K562 (cell line): ENCODE measurements around the gene FDPS. TPM values are rescaled to one million over a fixed set of nuclear protein-coding genes. Genes with fewer than 3 reads are reported as not detected.
A peak's percentile ranks its signal among the peaks of the same experiment; 100 is the strongest.

Experiments used
- ATAC-seq: fragments of 200-7000 bp; cut with Tn5 transposase; 3 replicates; pipeline ENCODE4 v1.9.1; 2020; ENCODE audit warnings: moderate library complexity
- BruUV-seq: library from RNA; stranded (reverse); fragments of 400-500 nt; replicated peaks from 2 replicates; lab custom pipeline; 2021; lab: Mats Ljungman, UMichigan
- CTCF ChIA-PET: fragments of 300-600 bp; formaldehyde crosslinking; extraction: SDS; loops from one replicate; lab custom pipeline; 2021; ENCODE audit warnings: low intra/inter-chr PET ratio; lab: Yijun Ruan, JAX
- POLR2A ChIA-PET: fragments of 300-600, 350-650 bp; sonication (Branson Sonifier 250); formaldehyde crosslinking; extraction: SDS; loops from one replicate; lab custom pipeline; 2021; ENCODE audit warnings: antibody characterized with exemption, inconsistent platforms; lab: Yijun Ruan, JAX
- DNase-seq, 4 experiments: peaks; one replicate each; pipeline versions ENCODE4 v3.0.0 to v3.0.0-alpha.2; 2011 to 2018; ENCODE audit warnings: low spot score in 3 of 4, mixed read lengths in 3 of 4; ENCODE audit errors: extremely low read depth in 1 of 4
- FAIRE-seq: peaks from 2 replicates; lab custom pipeline; 2011; peaks lifted over from hg19 to GRCh38; lab: Jason Lieb, UNC
- H2AFZ ChIP-seq: 2 replicates; pipeline ENCODE4 v1.6.0; 2011; ENCODE audit warnings: low read depth, low read length, control low read depth, inconsistent platforms
- H3K27ac ChIP-seq: fragments of 200-600 bp; 3 replicates; pipeline ENCODE4 v1.8.0; 2011; ENCODE audit warnings: low read depth, mild to moderate bottlenecking, control low read depth, inconsistent platforms, low read length, moderate library complexity, mixed read lengths; ENCODE audit errors: extremely low read depth
- H3K27me3 ChIP-seq, 2 experiments: fragments of 300-600 bp in 1 of 2; 2 replicates in 1 of 2; 3 replicates in 1 of 2; pipeline versions ENCODE4 v1.6.0 to v1.8.0; 2011; ENCODE audit warnings: inconsistent platforms in 2 of 2, low read length in 2 of 2, mild to moderate bottlenecking in 1 of 2, mixed read lengths in 1 of 2, moderate library complexity in 1 of 2; ENCODE audit not compliant: control insufficient read depth in 2 of 2, insufficient read depth in 2 of 2
- H3K36me3 ChIP-seq: fragments of 300-600 bp; 3 replicates; pipeline ENCODE4 v1.8.0; 2011; ENCODE audit warnings: mild to moderate bottlenecking, low read length, inconsistent platforms; ENCODE audit not compliant: control insufficient read depth, insufficient read depth
- H3K4me1 ChIP-seq, 2 experiments: fragments of 200-600 bp in 1 of 2; replicated peaks in 1 of 2; 2 replicates in 1 of 2; 3 replicates in 1 of 2; pipeline versions ENCODE4 v1.5.1 to v1.8.0; 2011; ENCODE audit warnings: inconsistent platforms in 2 of 2, low read length in 2 of 2, mild to moderate bottlenecking in 1 of 2, mixed read lengths in 1 of 2, moderate library complexity in 1 of 2; ENCODE audit not compliant: control insufficient read depth in 2 of 2, insufficient read depth in 2 of 2
- H3K4me2 ChIP-seq: 2 replicates; pipeline ENCODE4 v1.6.1; 2011; ENCODE audit warnings: low read length, control low read depth, inconsistent platforms, mixed read lengths; ENCODE audit not compliant: insufficient read depth
- H3K4me3 ChIP-seq: fragments of 200-600 bp; sonication (generic), shearing (Covaris generic); 2 replicates; pipeline ENCODE4 v1.5.1; 2016; ENCODE audit warnings: control low read depth, inconsistent platforms
- H3K79me2 ChIP-seq: fragments of 200-600 bp; 3 replicates; pipeline ENCODE4 v1.8.0; 2011; ENCODE audit warnings: low read length, inconsistent platforms; ENCODE audit not compliant: control insufficient read depth, insufficient read depth
- H3K9ac ChIP-seq, 2 experiments: 2 replicates each; pipeline versions ENCODE4 v1.6.0 to v1.6.1; 2011; ENCODE audit warnings: low read depth in 2 of 2, low read length in 2 of 2, control low read depth in 1 of 2, inconsistent platforms in 1 of 2, mild to moderate bottlenecking in 1 of 2, mixed read lengths in 1 of 2; ENCODE audit not compliant: insufficient read depth in 1 of 2
- H3K9me1 ChIP-seq: one replicate; pipeline ENCODE4 v1.6.0; 2011; ENCODE audit warnings: inconsistent platforms, mild to moderate bottlenecking, low read length, moderate library complexity; ENCODE audit not compliant: control insufficient read depth, insufficient read depth
- H3K9me3 ChIP-seq: replicated peaks from 2 replicates; pipeline ENCODE4 v1.5.1; 2011; ENCODE audit warnings: low read depth, low read length, inconsistent platforms; ENCODE audit not compliant: control insufficient read depth, insufficient read depth
- H4K20me1 ChIP-seq: replicated peaks from 2 replicates; pipeline ENCODE4 v1.6.1; 2011; ENCODE audit warnings: low read length, inconsistent platforms, mixed read lengths; ENCODE audit not compliant: control insufficient read depth, insufficient read depth
- KAT7 ChIP-seq: sonication (generic); formaldehyde crosslinking; IDR thresholded peaks from 2 replicates; pipeline ENCODE4 v1.8.0; 2022; ENCODE audit warnings: missing genetic modification reagents, mild to moderate bottlenecking, borderline replicate concordance
- NFIC ChIP-seq: fragments of 450-650 bp; IDR thresholded peaks from 2 replicates; pipeline ENCODE4 v1.6.1; 2017; ENCODE audit warnings: mild to moderate bottlenecking, inconsistent platforms
- NR2C1 ChIP-seq, 2 experiments: fragments of 450-650 bp; IDR thresholded peaks; 2 replicates each; pipeline ENCODE4 v1.6.1; 2017; ENCODE audit warnings: mild to moderate bottlenecking in 2 of 2, antibody characterized with exemption in 1 of 2, inconsistent platforms in 1 of 2, missing compliant biosample characterization in 1 of 2, missing genetic modification characterization in 1 of 2
- PYGO2 ChIP-seq: fragments of 450-650 bp; IDR thresholded peaks from 2 replicates; pipeline ENCODE4 v1.6.1; 2016; ENCODE audit warnings: mild to moderate bottlenecking, missing genetic modification characterization, moderate library complexity, missing compliant biosample characterization
- WHSC1 ChIP-seq: IDR thresholded peaks from one replicate; pipeline ENCODE4 v1.6.1; 2012; ENCODE audit warnings: low read length, control low read depth, inconsistent platforms
- ZNF24 ChIP-seq: fragments of 450-650 bp; IDR thresholded peaks from 2 replicates; pipeline ENCODE4 v1.6.1; 2016
- WGBS: fragments of 100-300 bp; shearing (Covaris generic); methylation state at CpG from one replicate; pipeline ENCODE4 v1.1.6; 2016; ENCODE audit warnings: low coverage, mixed read lengths; ENCODE audit not compliant: insufficient coverage; ENCODE audit errors: missing lambda C conversion rate; 5-methylcytosine and 5-hydroxymethylcytosine counted together
- in situ Hi-C: fragments of 300-500 bp; cut with MboI; formaldehyde crosslinking; loops from 4 replicates; pipeline ENCODE4 v1.15.0; 2018; ENCODE audit warnings: inconsistent platforms, mixed read lengths
- intact Hi-C: fragments of 100-400 bp; cut with micrococcal nuclease; formaldehyde crosslinking; loops from 2 replicates; pipeline ENCODE4 v1.14.2; 2022
- polyA plus RNA-seq, 8 experiments: library from polyadenylated mRNA; depleted of rRNA in 4 of 8; stranded (reverse) in 5 of 8; unstranded in 3 of 8; fragments of >200 nt; fragmentation: Nextera tagmentation in 2 of 8; fragmentation: Illumina TruSeq in 1 of 8; extraction: Ambion mirVana in 2 of 8; extraction: Trizol in 1 of 8; gene quantifications; 2 replicates each; pipeline versions ENCODE4 v1.2.1 to v1.2.3, GENCODE V29; 2011 to 2014; ENCODE audit warnings: inconsistent platforms in 1 of 8, missing spikeins in 1 of 8
- total RNA-seq, 7 experiments: library from RNA; depleted of rRNA in 6 of 7; stranded (reverse); fragments of >200 nt in 6 of 7; fragmentation: Illumina TruSeq in 2 of 7; extraction: Trizol in 2 of 7; gene quantifications; 2 replicates each; pipeline versions ENCODE4 v1.2.1 to v1.2.3, GENCODE V29; 2011 to 2021; ENCODE audit warnings: low replicate concordance in 1 of 7
- TF ChIP-seq, protein P1 (sequence below): fragments of 450-650 bp; IDR thresholded peaks from 2 replicates; pipeline ENCODE4 v1.6.1; 2016; ENCODE audit warnings: low read depth
- TF ChIP-seq, protein P2 (sequence below), 2 experiments: fragments of 450-650 bp in 1 of 2; sonication (generic) in 1 of 2; formaldehyde crosslinking in 1 of 2; IDR thresholded peaks in 1 of 2; conservative IDR thresholded peaks in 1 of 2; 2 replicates each; pipeline versions ENCODE4 v1.6.1 to v1.8.1; 2016 to 2023; ENCODE audit warnings: mild to moderate bottlenecking in 2 of 2, moderate library complexity in 2 of 2, inconsistent platforms in 1 of 2, missing genetic modification reagents in 1 of 2

FDPS gene
- total and polyA plus RNA-seq, 9 of the 15 experiments (the other 6 are each of a cell fraction or from before 2014, with no cell fraction given): 247 to 884 (median 360) TPM

DNA sequence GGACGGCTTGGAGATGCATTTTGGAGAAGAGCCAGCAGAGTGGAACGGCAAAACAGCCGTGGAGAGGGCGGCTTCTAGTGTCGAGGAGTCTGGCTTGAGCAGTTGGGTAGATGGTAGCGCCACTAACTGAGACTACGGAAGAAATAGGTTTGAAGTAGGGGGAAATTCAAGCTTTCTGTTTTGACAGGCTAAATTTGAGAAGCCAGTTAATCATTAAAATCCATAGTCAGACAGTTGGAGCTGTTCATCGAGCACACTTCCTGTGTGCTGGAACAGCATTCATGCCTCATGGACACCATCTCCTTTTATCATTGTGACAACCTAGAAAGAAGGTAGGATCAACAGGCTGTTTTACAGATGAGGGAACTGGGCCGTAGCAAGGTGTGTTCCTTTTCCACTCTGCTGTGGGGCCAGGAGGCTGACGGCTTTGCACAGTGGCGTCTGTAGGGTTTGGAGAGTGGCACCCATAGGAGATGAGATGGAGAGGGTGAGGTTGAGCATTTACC lies 4.1 kb upstream of the FDPS start:
- FAIRE-seq (no peak), DNase-seq (no peak), ATAC-seq (no peak)
- in situ Hi-C loops: loop anchor here (25.0 kb wide), 1 partner anchor 1433 kb away; the partner anchor contains the start of genes ISG20L2, METTL25B and MRPL24
- no TSS peak for BruUV-seq
- intact Hi-C loops: no loop called here
- Histone ChIP-seq H3K36me3 (no peaks in the 10 kb centered on the region), H3K27me3 (no peaks in the 10 kb centered on the region), H3K27ac (no peak overlapping the region), H4K20me1 (no peaks in the 10 kb centered on the region), H3K9me1 (no peaks in the 10 kb centered on the region), H3K4me1 (peaks cover 22 to 37% of the 10 kb centered on the region in 2 experiments; a peak in 4 of 5 replicates), H3K9me3 (no peaks in the 10 kb centered on the region), H2AFZ (peak overlapping the region; percentile 36; the same call in 1 of the 2 replicates), H3K79me2 (peaks cover 33% of the 10 kb centered on the region), H3K4me2 (no peak overlapping the region), H3K9ac (no peak overlapping the region), H3K4me3 (no peak overlapping the region)
- TF ChIP-seq ZNF24 (no peak), NFIC (0 out of 2 replicates have a peak, but pooled peaks have one; percentile 41), NR2C1 (IDR thresholded peaks at IDR 0.05) (no peak), NR2C1 (tag; IDR thresholded peaks at IDR 0.05) (no peak), KAT7 (CRISPR knock-in tag) (no peak), PYGO2 (tag) (no peak), WHSC1 (no peak)
- TF ChIP-seq, protein P1, sequence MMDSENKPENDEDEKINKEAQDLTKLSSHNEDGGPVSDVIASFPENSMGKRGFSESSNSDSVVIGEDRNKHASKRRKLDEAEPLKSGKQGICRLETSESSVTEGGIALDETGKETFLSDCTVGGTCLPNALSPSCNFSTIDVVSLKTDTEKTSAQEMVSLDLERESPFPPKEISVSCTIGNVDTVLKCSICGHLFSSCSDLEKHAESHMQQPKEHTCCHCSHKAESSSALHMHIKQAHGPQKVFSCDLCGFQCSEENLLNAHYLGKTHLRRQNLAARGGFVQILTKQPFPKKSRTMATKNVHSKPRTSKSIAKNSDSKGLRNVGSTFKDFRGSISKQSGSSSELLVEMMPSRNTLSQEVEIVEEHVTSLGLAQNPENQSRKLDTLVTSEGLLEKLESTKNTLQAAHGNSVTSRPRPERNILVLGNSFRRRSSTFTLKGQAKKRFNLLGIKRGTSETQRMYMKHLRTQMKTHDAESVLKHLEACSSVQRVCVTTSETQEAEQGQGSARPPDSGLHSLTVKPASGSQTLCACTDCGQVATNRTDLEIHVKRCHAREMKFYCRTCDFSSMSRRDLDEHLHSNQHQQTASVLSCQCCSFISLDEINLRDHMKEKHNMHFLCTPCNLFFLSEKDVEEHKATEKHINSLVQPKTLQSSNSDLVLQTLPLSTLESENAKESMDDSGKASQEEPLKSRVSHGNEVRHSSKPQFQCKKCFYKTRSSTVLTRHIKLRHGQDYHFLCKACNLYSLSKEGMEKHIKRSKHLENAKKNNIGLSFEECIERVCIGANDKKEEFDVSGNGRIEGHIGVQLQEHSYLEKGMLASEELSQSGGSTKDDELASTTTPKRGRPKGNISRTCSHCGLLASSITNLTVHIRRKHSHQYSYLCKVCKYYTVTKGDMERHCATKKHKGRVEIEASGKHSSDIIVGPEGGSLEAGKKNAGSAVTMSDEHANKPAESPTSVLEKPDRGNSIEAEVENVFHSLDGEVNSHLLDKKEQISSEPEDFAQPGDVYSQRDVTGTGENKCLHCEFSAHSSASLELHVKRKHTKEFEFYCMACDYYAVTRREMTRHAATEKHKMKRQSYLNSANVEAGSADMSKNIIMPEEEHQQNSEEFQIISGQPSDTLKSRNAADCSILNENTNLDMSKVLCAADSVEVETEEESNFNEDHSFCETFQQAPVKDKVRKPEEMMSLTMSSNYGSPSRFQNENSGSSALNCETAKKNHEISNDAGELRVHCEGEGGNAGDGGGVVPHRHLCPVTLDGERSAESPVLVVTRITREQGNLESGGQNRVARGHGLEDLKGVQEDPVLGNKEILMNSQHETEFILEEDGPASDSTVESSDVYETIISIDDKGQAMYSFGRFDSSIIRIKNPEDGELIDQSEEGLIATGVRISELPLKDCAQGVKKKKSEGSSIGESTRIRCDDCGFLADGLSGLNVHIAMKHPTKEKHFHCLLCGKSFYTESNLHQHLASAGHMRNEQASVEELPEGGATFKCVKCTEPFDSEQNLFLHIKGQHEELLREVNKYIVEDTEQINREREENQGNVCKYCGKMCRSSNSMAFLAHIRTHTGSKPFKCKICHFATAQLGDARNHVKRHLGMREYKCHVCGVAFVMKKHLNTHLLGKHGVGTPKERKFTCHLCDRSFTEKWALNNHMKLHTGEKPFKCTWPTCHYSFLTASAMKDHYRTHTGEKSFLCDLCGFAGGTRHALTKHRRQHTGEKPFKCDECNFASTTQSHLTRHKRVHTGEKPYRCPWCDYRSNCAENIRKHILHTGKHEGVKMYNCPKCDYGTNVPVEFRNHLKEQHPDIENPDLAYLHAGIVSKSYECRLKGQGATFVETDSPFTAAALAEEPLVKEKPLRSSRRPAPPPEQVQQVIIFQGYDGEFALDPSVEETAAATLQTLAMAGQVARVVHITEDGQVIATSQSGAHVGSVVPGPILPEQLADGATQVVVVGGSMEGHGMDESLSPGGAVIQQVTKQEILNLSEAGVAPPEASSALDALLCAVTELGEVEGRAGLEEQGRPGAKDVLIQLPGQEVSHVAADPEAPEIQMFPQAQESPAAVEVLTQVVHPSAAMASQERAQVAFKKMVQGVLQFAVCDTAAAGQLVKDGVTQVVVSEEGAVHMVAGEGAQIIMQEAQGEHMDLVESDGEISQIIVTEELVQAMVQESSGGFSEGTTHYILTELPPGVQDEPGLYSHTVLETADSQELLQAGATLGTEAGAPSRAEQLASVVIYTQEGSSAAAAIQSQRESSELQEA: no peak
- TF ChIP-seq, protein P2, sequence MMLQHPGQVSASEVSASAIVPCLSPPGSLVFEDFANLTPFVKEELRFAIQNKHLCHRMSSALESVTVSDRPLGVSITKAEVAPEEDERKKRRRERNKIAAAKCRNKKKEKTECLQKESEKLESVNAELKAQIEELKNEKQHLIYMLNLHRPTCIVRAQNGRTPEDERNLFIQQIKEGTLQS (IDR thresholded peaks at IDR 0.05): no peak
- TF ChIP-seq, protein P2 (CRISPR knock-in tag; conservative IDR thresholded peaks at IDR 0.05): no peak
- WGBS: 86% methylated on average over 11 of the region's 11 CpGs
- CTCF ChIA-PET: no interaction called here
- POLR2A ChIA-PET: interaction anchor here (1.3 kb wide), 1 partner anchor 13 kb away, joined by 3 read pairs; no protein-coding TSS in a partner anchor
